Activated CD8-positive, alpha-beta memory T cell treated with anti-CD3 and anti-CD28 coated beads for 36 hours (primary cell): ENCODE data around the gene SLC2A9. TPM values are rescaled to one million over a fixed set of nuclear protein-coding genes. Genes with fewer than 3 reads are reported as not detected.

Experiments used
- CTCF ChIA-PET: fragments of 350-600 bp; sonication (Branson Sonifier 250); formaldehyde crosslinking; loops from one replicate; lab custom pipeline; 2021; ENCODE audit warnings: antibody characterized with exemption; lab: Charles Lee
- POLR2A ChIA-PET: fragments of 350-600 bp; sonication (Branson Sonifier 250); formaldehyde crosslinking; loops from one replicate; lab custom pipeline; 2021; ENCODE audit warnings: antibody characterized with exemption; lab: Charles Lee
- total RNA-seq, 2 experiments: library from RNA; stranded (reverse); gene quantifications; one replicate each; pipeline ENCODE4 v1.2.3, GENCODE V29; 2021

Gene SLC2A9
- 1 to 10 TPM; 1.4 to 1.6 TPM for total RNA-seq

DNA sequence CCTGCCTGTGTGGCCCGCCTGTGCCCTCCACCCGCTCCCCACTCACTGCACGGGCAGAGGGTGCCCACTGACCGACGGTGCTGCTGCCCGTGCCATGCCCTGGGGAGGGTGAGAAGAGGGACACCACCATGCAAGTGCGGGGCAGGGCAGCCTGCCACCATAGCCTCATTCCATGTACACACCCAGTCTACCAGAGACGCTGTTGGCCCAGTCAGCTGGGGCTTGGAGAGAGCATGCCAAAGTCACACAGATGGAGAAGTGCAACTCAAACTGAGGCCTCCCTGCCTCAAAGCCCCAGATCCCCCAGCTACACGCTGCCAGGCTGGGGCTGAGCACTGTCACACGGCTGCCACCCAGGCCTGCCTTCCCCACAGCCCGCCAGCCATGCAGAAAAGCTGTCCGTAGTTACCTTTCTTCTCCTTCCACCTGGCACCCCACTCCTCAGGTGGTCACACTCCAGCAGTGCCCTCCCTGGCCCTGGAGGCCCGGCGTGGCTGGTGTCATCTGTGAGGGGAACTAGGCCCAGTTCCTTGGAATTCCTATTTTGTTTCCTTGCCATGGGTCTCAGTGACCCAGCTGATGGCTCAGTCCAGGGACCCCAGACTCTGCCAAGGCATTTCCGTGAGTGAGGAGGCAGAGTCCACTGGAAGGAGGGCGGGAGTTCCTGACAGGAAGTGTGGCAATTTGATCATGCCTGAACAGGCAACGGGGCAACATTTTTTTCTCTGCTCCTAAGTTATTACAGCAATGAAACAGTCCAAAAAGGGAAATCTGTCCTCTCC is at the start of gene SLC2A9:
Gene SLC2A9, minus strand, starts transcription at position 627 of the 782 bp plus-strand sequence. Its CDS starts 68 bp downstream, at position 559.
- ChIA-PET POLR2A (interaction anchor here (0.7 kb wide), 1 partner anchor 440 kb away, joined by 3 read pairs; no protein-coding TSS in a partner anchor), CTCF (no interaction called here)

DNA sequence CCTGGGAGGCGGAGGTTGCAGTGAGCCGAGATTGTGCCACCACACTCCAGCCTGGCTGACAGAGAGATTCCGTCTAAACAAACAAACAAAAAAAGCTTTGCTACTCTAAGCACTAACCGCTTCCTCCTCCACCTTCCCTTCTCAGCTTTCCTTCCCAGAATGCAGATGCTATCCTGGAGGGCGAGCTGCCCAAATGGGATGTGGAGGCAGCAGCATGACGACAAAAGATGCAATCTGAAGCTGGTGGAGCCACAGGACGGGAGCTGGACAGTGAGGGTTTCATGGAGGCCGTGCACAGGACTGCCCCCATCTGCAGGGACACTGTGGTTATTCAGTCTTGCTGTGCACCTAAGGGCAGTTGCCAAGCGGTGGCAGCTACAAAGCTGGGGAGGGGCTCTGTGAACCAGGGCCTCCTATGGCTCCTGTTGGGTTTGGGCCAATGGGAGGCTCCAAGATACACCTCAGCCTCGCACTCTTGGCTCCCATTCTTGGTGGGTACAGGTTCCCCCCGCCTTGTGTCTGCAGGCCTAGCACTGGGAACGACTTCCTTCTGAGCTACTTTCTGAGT is 47.9 kb upstream of the SLC2A9 start:
- ChIA-PET CTCF (no interaction called here), POLR2A (interaction anchor here (1.0 kb wide), 1 partner anchor 48 kb away, joined by 3 read pairs; no protein-coding TSS in a partner anchor)

DNA sequence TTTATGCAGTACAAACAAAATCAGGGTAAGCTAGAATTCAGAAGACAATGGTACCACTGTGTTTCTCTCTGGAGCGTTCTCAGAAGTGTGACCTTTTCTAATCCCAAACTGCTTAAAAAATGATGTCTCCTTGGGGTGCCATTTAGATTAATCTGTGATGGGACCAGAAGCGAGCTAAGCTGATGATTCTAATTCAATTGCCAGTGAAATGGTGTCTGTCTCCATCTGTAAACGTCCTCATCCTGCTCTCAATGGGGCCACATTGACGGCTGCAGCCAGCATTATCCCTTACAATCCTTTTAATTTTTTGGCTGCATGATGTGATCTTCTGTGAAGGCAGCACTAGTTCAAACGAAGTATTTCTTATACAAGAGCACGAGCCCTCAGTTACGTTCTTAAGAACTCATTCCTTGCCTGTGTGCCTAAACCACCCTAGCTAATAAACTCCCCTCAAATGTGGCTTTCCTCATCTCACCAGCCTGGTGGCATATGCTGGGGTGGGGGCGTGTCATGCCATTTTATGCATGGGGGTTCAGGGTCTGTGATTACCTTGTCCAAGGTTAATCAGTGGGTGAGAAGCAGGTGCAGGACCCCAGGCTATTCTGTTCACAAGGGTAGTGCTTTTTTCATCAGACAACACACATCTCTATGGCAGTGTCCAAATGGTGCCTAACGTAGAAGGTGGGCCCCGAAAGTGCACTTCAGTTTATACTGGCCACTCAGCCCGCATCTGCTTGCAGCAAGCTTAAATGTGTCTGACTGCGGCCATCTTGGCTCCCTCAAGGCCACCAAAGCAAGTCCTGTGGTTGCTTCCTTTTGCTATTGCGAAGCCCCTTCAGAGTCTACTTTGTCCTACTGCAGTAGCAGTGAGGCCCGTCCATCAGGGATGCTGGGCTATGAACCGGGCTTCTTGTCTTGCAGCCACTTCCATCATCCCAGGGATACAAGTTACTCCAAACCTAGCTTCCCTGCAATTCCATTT is 45.7 kb upstream of the SLC2A9 start:
- CTCF ChIA-PET: no interaction called here
- POLR2A ChIA-PET: no interaction called here

- CTCF ChIA-PET: no interaction called here
- POLR2A ChIA-PET: no interaction called here
These were observed 44.9 kb upstream of the SLC2A9 start for GRCh38 chr4:10066206-10066605.

DNA sequence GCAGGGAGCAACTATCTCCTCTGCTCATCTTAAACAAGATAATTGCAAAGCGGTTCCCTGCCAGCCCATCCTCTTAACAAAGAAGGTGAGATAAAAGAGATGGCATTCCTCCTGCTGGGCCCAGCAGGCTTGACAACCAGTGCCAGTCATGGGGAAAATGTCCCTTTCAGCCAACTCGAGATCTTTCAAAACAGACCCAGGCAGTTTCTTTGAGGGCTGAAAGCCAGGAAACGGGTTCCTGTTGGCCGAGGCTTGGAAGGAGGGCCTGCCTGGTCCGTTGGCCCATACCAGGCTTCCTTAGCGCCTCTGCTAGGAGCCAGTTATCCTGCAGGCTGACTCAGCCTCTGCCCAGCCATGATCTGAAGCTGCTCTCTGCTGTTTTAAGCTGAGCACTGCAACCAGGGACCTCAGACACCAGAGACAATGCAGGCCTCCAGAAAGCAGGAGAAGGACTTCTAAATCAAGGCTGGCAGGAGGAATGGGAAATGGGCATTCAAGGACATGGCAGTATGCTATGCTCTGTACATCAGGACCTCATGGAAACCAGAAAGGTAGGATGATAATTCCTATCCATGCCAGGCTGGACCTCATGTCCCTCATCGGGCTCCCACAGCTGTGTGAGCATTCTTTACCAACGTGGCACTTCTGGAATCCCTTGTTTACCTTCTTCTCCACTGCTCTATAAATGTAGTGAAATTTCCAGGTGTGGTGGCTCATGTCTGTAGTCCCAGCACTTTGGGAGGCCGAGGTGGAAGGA is 42.4 kb upstream of the SLC2A9 start:
- POLR2A ChIA-PET: no interaction called here

DNA sequence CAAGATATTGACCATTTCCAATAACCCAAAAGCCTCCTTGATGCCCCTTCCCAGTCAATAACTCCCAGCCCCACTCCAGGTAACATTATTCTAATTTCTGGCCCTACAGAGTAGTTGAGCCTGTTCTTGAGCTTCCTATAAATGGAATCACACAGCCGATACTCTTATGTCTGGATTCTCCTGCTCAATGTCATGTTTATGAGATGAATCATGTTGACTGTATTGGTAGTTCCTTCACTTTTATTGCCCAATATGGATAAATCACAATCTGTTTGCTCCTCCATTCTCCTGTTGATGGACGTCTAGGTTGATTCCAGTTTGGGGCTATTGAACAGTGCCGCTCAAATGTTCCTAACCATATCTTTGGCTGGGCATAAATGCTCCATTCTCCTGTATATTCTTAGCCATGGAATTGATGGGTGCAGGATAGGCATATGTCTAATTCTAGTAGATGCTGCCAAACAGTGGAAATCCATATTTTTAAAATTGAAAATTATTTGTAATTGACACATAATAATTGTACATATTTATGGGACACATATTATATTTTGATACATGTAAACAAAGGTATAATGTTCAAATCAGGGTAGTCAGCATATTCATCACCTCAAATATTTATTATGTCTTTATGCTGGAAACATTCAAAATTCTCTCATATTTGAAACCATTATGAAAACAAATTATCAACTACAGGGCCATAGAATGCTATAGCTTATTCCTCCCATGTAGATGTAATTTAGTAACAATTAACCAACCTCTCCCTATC is 40.5 kb upstream of the SLC2A9 start:
- POLR2A ChIA-PET: no interaction called here
- CTCF ChIA-PET: no interaction called here

More for the DNA sequence above, 42.4 kb upstream of the SLC2A9 start:
- CTCF ChIA-PET: interaction anchor here (1.1 kb wide), 1 partner anchor 16 kb away, joined by 3 read pairs; no protein-coding TSS in a partner anchor

DNA sequence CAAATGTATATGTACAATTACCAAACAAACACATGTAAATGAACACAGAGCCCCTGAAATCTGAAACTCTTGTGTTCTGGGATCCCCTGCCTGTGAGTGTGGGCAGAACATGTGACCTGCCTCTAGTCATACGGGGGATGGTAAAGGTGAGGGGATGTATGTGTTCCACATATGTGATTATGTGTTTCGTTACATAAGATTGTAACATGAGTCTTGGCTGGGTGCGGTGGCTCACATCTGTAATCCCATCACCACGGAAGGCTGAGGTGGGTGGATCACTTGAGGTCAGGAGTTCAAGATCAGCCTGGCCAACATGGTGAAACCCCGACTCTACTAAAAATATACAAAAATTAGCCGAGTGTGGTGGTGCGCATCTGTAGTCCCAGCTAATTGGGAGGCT is 37.1 kb upstream of the SLC2A9 start:
- CTCF ChIA-PET: no interaction called here
- POLR2A ChIA-PET: no interaction called here

DNA sequence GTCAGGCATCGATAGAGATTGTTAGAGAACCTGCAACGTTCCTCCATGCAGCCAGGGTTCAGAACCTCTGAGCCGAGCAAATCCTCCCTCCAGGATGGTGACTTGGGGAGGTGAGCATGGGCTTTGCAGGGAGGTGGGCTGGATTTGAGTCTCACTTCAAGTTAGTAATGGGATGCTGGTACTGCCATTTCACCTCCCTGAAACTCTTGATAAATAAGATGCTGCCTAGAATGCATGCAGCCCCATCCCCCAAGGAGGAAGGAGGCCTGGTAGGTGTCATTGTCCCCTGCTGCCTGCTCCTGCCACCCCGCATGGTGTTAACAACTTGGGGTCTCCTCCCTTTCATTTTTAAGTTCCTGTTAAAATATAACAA is 35.7 kb upstream of the SLC2A9 start:
- POLR2A ChIA-PET: no interaction called here
- CTCF ChIA-PET: interaction anchor here (0.7 kb wide), 1 partner anchor 77 kb away, joined by 3 read pairs; no protein-coding TSS in a partner anchor

- ChIA-PET POLR2A (no interaction called here), CTCF (interaction anchor here (0.7 kb wide), 1 partner anchor 202 kb away, joined by 3 read pairs; no protein-coding TSS in a partner anchor)
These were observed 35.2 kb upstream of the SLC2A9 start for GRCh38 chr4:10056334-10057022.

DNA sequence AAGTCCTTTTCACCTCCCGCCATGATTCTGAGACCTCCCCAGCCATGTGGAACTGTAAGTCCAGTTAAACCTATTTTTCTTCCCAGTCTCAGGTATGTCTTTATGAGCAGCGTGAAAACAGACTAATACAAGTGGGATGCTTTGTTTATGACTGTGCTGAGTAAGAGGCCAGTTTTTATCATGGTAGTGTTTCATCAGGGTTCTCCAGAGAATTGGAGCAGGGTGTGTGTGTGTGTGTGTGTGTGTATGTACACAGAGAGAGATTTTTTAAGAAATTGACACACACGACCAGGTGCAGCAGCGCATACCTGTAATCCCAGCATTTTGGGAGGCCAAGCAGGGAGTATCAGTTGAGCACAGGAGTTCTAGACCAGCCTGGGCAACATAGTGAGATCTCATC is 34.6 kb upstream of the SLC2A9 start:
- POLR2A ChIA-PET: no interaction called here

GRCh38 chr4:10054571-10055041 is 33.3 kb upstream of the SLC2A9 start:
- ChIA-PET POLR2A (no interaction called here), CTCF (no interaction called here)

More for the DNA sequence above, 34.6 kb upstream of the SLC2A9 start:
- CTCF ChIA-PET: interaction anchor here (0.7 kb wide), 1 partner anchor 202 kb away, joined by 3 read pairs; no protein-coding TSS in a partner anchor

GRCh38 chr4:10053635-10054453 is 32.5 kb upstream of the SLC2A9 start:
- CTCF ChIA-PET: no interaction called here
- POLR2A ChIA-PET: no interaction called here

- ChIA-PET CTCF (no interaction called here), POLR2A (no interaction called here)
These were observed 30.3 kb upstream of the SLC2A9 start for GRCh38 chr4:10051517-10052135.

GRCh38 chr4:10050721-10051120 is 29.4 kb upstream of the SLC2A9 start:
- CTCF ChIA-PET: no interaction called here
- POLR2A ChIA-PET: no interaction called here

- CTCF ChIA-PET: no interaction called here
- POLR2A ChIA-PET: no interaction called here
These were observed 29.0 kb upstream of the SLC2A9 start for GRCh38 chr4:10050261-10050661.
